SJSA1 (cell line): Measurements from ENCODE around the gene TMPO. TPM values are rescaled to one million over a fixed set of nuclear protein-coding genes. Genes with fewer than 3 reads are reported as not detected.
"Not testable (repeated sequence)": the region's sequence is repeated elsewhere in the genome, so short reads cannot be mapped to it uniquely, and the experiment has no call there.

Experiments used
- DNase-seq, 2 experiments: peaks; one replicate each; pipeline ENCODE4 v3.0.0-alpha.2; 2015 to 2020; ENCODE audit warnings: low spot score in 2 of 2, low read depth in 1 of 2
- H3K27ac ChIP-seq: fragments of 250-450 bp; sonication (Bioruptor Pico); 2 replicates; pipeline ENCODE4 v1.5.1; 2020; ENCODE audit warnings: mild to moderate bottlenecking, moderate library complexity
- H3K27me3 ChIP-seq: fragments of 250-450 bp; sonication (Bioruptor Pico); replicated peaks from 2 replicates; pipeline ENCODE4 v1.5.1; 2020; ENCODE audit warnings: mild to moderate bottlenecking, moderate library complexity
- H3K36me3 ChIP-seq: fragments of 250-450 bp; sonication (Bioruptor Pico); 2 replicates; pipeline ENCODE4 v1.5.1; 2020; ENCODE audit warnings: mild to moderate bottlenecking
- H3K4me1 ChIP-seq: fragments of 250-450 bp; sonication (Bioruptor Pico); replicated peaks from 2 replicates; pipeline ENCODE4 v1.6.1; 2021; ENCODE audit warnings: mild to moderate bottlenecking
- H3K4me3 ChIP-seq: fragments of 250-450 bp; sonication (Bioruptor Pico); 2 replicates; pipeline ENCODE4 v1.5.1; 2020; ENCODE audit warnings: mild to moderate bottlenecking
- H3K9me3 ChIP-seq: fragments of 250-450 bp; sonication (Bioruptor Pico); replicated peaks from 2 replicates; pipeline ENCODE4 v1.5.1; 2020; ENCODE audit warnings: mild to moderate bottlenecking
- total RNA-seq: library from RNA; depleted of rRNA; stranded (reverse); fragments of >200 nt; shearing (Covaris generic); gene quantifications from 2 replicates; pipeline ENCODE4 v1.2.3, GENCODE V29; 2014

TMPO gene
- total RNA-seq, 1 experiment from 2014 or later, result 271 TPM

DNA sequence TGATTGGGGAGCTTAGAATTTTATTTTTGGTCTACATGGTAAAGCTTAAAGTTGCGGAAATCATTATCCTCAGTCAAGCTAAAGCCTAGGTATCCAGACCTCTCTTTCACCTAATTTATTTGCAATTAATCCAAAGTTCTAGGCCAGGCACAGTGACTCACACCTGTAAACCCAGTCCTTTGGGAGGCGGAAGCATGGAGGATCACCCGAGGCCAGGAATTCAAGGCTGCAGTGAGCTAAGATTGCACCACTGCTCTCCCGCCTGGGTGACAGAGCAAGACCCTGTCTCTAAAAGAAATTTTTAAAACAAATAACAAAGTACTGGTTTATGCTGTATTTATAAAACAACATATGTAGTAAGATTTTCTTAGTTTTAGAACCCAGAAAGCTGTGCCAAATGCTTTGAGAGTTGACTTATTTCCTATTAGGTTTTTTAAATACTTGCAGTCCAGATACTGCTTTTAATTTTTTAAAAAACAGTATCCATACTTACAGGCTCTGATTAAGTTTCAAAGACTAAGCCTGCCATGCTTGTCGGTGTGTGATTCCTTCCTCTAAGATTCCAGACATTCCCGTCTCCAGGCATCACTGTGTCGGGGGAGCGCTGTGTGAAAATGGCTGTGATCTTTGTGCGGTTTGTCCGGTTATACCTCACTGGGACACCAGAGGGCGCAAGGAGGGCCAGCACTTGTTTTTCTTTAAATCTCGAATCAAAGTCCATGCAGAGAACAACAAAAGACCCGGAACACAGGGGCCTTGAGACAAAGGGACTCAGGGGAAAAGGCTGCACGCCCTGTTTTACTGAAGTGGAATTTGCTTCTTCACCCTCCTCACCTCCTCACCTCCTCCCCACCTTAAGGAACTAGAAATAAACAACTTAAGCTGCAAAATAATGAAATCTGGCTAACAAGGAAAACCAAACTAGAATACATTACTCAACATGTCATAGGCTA lies 24.6 kb upstream of the TMPO start:
- no peak overlapping the region for H3K4me3 ChIP-seq
- no peaks in the 10 kb centered on the region for H3K36me3 ChIP-seq
- peaks cover 12% of the 10 kb centered on the region for H3K4me1 ChIP-seq
- H3K27ac ChIP-seq, result peak overlapping the region; percentile 65
- peak; percentile 84 to 92 for DNase-seq
- H3K9me3 ChIP-seq, result no peaks in the 10 kb centered on the region
- no peaks in the 10 kb centered on the region for H3K27me3 ChIP-seq

- Histone ChIP-seq H3K9me3 (no peaks in the 10 kb centered on the region), H3K4me3 (no peak overlapping the region), H3K27ac (no peak overlapping the region), H3K4me1 (peaks cover 12% of the 10 kb centered on the region), H3K36me3 (no peaks in the 10 kb centered on the region), H3K27me3 (no peaks in the 10 kb centered on the region)
- DNase-seq, result no peak
These were observed 22.7 kb upstream of the TMPO start for GRCh38 chr12:98492580-98493140.

- DNase-seq, H3K9me3 ChIP-seq, H3K36me3 ChIP-seq, H3K27ac ChIP-seq, H3K4me1 ChIP-seq, H3K27me3 ChIP-seq, H3K4me3 ChIP-seq: not testable (repeated sequence)
These were observed 14.1 kb upstream of the TMPO start for GRCh38 chr12:98501266-98501629.

DNA sequence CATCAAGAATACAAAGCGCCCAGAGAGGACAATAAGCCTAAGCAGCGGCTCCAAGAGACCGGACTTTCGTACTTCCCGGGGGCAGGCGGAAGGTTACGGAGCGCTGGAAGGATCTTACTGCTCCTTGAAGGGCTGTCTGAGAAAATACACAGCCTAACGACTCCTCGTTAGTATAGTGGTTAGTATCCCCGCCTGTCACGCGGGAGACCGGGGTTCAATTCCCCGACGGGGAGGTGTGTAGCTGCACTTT lies 12.1 kb upstream of the TMPO start:
- Histone ChIP-seq H3K27me3 (no peaks in the 10 kb centered on the region), H3K36me3 (no peaks in the 10 kb centered on the region), H3K4me1 (no peaks in the 10 kb centered on the region; the same call in 1 of the 2 replicates), H3K4me3 (peak overlapping the region; percentile 54), H3K27ac (peak overlapping the region; percentile 90), H3K9me3 (no peaks in the 10 kb centered on the region)
- peak in 1 of 2 experiments; percentile 86 for DNase-seq

GRCh38 chr12:98503592-98504367 lies 11.6 kb upstream of the TMPO start:
- Histone ChIP-seq H3K4me3 (peak overlapping the region; percentile 54), H3K36me3 (no peaks in the 10 kb centered on the region), H3K4me1 (no peaks in the 10 kb centered on the region; the same call in 1 of the 2 replicates), H3K9me3 (no peaks in the 10 kb centered on the region), H3K27ac (peak overlapping the region; percentile 90), H3K27me3 (no peaks in the 10 kb centered on the region)
- DNase-seq, result peak; percentile 94 to 99

- H3K27ac ChIP-seq, result peak overlapping the region; percentile 90
- H3K36me3 ChIP-seq, result no peaks in the 10 kb centered on the region
- H3K4me1 ChIP-seq, result no peaks in the 10 kb centered on the region; the same call in 1 of the 2 replicates
- no peaks in the 10 kb centered on the region for H3K27me3 ChIP-seq
- H3K4me3 ChIP-seq, result peak overlapping the region; percentile 54
- H3K9me3 ChIP-seq, result no peaks in the 10 kb centered on the region
- no peak for DNase-seq
These were observed 11.1 kb upstream of the TMPO start for GRCh38 chr12:98504368-98504617.

DNA sequence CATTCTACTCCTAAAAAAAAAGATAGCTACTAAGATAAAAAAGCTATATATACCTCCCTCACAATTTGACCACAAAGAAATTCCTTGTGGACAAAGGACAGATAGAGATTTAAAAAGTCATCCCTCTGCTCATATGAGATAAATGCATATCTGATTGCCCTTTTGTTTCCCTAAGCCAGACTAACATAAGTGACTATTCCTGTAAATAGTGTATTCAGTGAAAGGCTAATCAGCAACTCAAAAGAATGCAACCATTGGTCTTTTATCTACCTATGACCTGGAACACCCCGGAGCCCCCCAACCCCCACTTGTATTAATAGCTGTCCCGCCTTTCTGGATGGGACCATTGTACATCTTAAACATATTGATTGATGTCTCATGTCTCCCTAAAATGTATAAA lies 6.3 kb upstream of the TMPO start:
- Histone ChIP-seq H3K4me1 (peaks cover 8% of the 10 kb centered on the region), H3K27ac (no peak overlapping the region), H3K4me3 (no peak overlapping the region), H3K9me3 (no peaks in the 10 kb centered on the region), H3K27me3 (no peaks in the 10 kb centered on the region), H3K36me3 (0 out of 2 replicates have a peak, but pooled peaks cover 3% of the 10 kb centered on the region)
- DNase-seq, result peak in 1 of 2 experiments; percentile 8

DNA sequence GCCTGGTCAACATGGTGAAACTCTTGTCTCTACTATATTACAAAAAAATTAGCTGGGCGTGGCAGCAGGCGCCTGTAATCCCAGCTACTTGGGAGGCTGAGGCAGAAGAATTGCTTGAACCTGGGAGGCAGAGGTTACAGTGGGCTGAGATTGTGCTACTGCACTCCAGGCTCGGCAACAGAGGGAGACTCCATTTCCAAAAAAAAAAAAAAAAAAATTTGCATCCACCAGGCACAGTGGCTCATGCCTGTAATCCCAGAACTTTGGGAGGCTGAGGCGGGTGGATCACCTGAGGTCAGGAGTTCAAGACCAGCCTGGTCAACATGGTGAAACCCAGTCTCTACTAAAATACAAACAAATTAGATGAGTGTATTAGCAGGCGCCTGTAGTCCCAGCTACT lies 3.6 kb upstream of the TMPO start:
- not testable (repeated sequence) for H3K27me3 ChIP-seq, H3K9me3 ChIP-seq, H3K27ac ChIP-seq, H3K4me3 ChIP-seq, DNase-seq, H3K4me1 ChIP-seq
- H3K36me3 ChIP-seq, result peaks cover 20% of the 10 kb centered on the region

GRCh38 chr12:98513379-98514322 lies 1.7 kb upstream of the TMPO start:
- peaks cover 9% of the 10 kb centered on the region for H3K4me1 ChIP-seq
- DNase-seq, result no peak
- H3K9me3 ChIP-seq, result no peaks in the 10 kb centered on the region
- H3K27ac ChIP-seq, result peak overlapping the region; percentile 95
- H3K27me3 ChIP-seq, result no peaks in the 10 kb centered on the region
- H3K36me3 ChIP-seq, result peaks cover 31% of the 10 kb centered on the region
- H3K4me3 ChIP-seq, result peak overlapping the region; percentile 88

GRCh38 chr12:98514982-98515286 lies 456 bp upstream of the TMPO start:
- peaks cover 9% of the 10 kb centered on the region for H3K4me1 ChIP-seq
- H3K36me3 ChIP-seq, result peaks cover 39% of the 10 kb centered on the region
- H3K27me3 ChIP-seq, result no peaks in the 10 kb centered on the region
- peak overlapping the region; percentile 95 for H3K27ac ChIP-seq
- no peak for DNase-seq
- H3K9me3 ChIP-seq, result no peaks in the 10 kb centered on the region
- peak overlapping the region; percentile 88 for H3K4me3 ChIP-seq

DNA sequence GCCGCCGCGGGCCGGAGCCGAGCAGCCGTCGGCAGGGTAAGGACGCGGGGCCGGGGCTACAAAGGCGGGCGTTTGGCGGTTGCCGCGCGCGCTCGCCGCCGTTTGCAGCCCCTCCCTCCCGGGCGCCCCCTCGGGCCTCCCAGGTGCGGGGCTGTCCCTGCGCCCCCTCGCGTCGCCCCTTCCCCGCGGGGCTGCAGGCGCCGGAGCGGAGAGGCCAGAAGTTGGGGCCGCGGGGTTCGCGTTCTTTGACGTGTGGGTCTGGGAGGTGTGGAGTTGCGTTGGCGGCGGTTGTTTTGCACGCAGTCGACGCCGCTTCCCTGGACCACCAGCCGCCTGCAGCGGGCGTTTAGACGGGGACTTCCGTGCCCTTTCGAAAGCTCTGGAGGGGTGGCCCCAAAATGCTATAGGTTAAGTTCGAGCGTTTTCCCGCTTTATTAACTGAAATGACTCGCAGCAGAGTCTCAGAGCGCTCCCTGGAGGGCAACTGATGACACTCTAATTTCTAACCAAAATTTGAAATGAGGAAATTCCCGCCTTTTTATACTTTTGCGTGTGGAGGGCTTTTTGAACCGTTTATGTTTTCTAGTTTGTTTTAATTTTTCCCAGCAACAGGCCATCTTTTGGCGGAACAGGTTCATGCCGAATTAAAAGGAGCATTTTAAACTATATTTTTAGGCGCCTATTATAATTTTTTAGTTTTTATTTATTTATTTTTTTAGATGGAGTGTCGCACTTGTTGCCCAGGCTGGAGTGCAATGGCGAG lies 902 bp downstream of the TMPO start:
- Histone ChIP-seq H3K27ac (peak overlapping the region; percentile 95), H3K4me3 (peak overlapping the region; percentile 88), H3K36me3 (peaks cover 39% of the 10 kb centered on the region), H3K27me3 (no peaks in the 10 kb centered on the region), H3K4me1 (peaks cover 9% of the 10 kb centered on the region), H3K9me3 (no peaks in the 10 kb centered on the region)
- peak; percentile 82 to 86 for DNase-seq

GRCh38 chr12:98519257-98519907 lies 4.0 kb downstream of the TMPO start:
- Histone ChIP-seq H3K27ac (no peak overlapping the region), H3K27me3 (no peaks in the 10 kb centered on the region), H3K36me3 (peaks cover 60% of the 10 kb centered on the region)

More at GRCh38 chr12:98519257-98519907, 4.0 kb downstream of the TMPO start:
- H3K4me3 ChIP-seq, result no peak overlapping the region
- H3K4me1 ChIP-seq, result peaks cover 5% of the 10 kb centered on the region; the same call in 1 of the 2 replicates
- H3K9me3 ChIP-seq, result no peaks in the 10 kb centered on the region
- no peak for DNase-seq
